HEK293T (cell line): Measurements from ENCODE around the gene PHACTR2.

Experiments
- ARNT ChIP-seq: fragments of 450-650 bp; IDR thresholded peaks from 2 replicates; pipeline ENCODE4 v1.6.1; 2017; ENCODE audit warnings: mild to moderate bottlenecking
- BHLHE40 ChIP-seq: fragments of 450-650 bp; IDR thresholded peaks from 2 replicates; pipeline ENCODE4 v1.6.1; 2016; ENCODE audit warnings: mild to moderate bottlenecking, moderate library complexity, borderline replicate concordance
- CTBP1 ChIP-seq: fragments of 450-650 bp; IDR thresholded peaks from 2 replicates; pipeline ENCODE4 v1.6.1; 2016; ENCODE audit warnings: borderline replicate concordance
- ELF4 ChIP-seq: fragments of 450-650 bp; IDR thresholded peaks from 2 replicates; pipeline ENCODE4 v1.6.1; 2017; ENCODE audit warnings: antibody characterized with exemption
- FOXA1 ChIP-seq: fragments of 450-650 bp; IDR thresholded peaks from 2 replicates; pipeline ENCODE4 v1.6.1; 2016; ENCODE audit warnings: mild to moderate bottlenecking
- FOXK2 ChIP-seq: fragments of 450-650 bp; IDR thresholded peaks from 2 replicates; pipeline ENCODE4 v1.6.1; 2016; ENCODE audit warnings: mild to moderate bottlenecking
- FOXM1 ChIP-seq: fragments of 450-650 bp; IDR thresholded peaks from 2 replicates; pipeline ENCODE4 v1.6.1; 2017; ENCODE audit warnings: mild to moderate bottlenecking, borderline replicate concordance
- L3MBTL2 ChIP-seq: fragments of 450-650 bp; conservative IDR thresholded peaks from 2 replicates; pipeline ENCODE4 v1.6.1; 2016; ENCODE audit warnings: mild to moderate bottlenecking
- NFRKB ChIP-seq: fragments of 450-650 bp; IDR thresholded peaks from 2 replicates; pipeline ENCODE4 v1.6.1; 2016; ENCODE audit warnings: mild to moderate bottlenecking, moderate library complexity
- SP1 ChIP-seq: fragments of 450-650 bp; IDR thresholded peaks from 2 replicates; pipeline ENCODE4 v1.6.1; 2017
- SUZ12 ChIP-seq: fragments of 450-650 bp; IDR thresholded peaks from 2 replicates; pipeline ENCODE4 v1.6.1; 2016; ENCODE audit warnings: mild to moderate bottlenecking
- TARDBP ChIP-seq: fragments of 450-650 bp; IDR thresholded peaks from 2 replicates; pipeline ENCODE4 v1.6.1; 2016
- ZNF384 ChIP-seq: fragments of 450-650 bp; IDR thresholded peaks from 2 replicates; pipeline ENCODE4 v1.6.1; 2016
- TF ChIP-seq, protein P1 (sequence below): fragments of 450-650 bp; IDR thresholded peaks from 2 replicates; pipeline ENCODE4 v1.6.1; 2016

DNA sequence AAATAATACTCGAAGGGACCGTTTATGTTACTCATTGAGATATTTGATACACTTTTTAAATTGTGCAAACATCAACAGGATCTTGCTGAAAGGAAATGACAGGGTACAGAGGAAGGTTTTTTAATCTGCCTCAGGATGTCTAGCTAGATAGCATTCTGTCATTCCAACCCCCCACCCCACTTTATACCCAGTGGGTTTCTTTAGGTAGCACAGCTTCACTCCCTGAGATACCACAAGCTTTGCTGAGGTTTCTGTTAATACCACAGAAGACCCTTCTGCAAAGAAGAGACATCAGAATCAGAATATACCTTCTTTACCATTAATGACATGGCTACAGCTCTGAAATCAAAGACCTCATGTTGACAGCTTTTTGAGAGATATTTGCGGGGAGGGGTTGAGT is 1.3 kb downstream of the PHACTR2 start:
- TF ChIP-seq ELF4, result no peak
- TF ChIP-seq SP1, result no peak
- no peak for TF ChIP-seq TARDBP
- TF ChIP-seq FOXM1, result no peak
- no peak for TF ChIP-seq ARNT
- TF ChIP-seq FOXA1, result no peak
- no peak for TF ChIP-seq BHLHE40
- TF ChIP-seq NFRKB, result no peak
- no peak for TF ChIP-seq CTBP1
- no peak for TF ChIP-seq ZNF384
- TF ChIP-seq FOXK2, result no peak
- TF ChIP-seq, protein P1, sequence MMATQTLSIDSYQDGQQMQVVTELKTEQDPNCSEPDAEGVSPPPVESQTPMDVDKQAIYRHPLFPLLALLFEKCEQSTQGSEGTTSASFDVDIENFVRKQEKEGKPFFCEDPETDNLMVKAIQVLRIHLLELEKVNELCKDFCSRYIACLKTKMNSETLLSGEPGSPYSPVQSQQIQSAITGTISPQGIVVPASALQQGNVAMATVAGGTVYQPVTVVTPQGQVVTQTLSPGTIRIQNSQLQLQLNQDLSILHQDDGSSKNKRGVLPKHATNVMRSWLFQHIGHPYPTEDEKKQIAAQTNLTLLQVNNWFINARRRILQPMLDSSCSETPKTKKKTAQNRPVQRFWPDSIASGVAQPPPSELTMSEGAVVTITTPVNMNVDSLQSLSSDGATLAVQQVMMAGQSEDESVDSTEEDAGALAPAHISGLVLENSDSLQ, result no peak
- no peak for TF ChIP-seq L3MBTL2
- no peak for TF ChIP-seq SUZ12
